ENCODE results near the gene PRIM1. TPM values are rescaled to one million over a fixed set of nuclear protein-coding genes. Genes with fewer than 3 reads are reported as not detected.

Gene PRIM1
- polyA plus RNA-seq, 3 donors = 3.6 to 6.3 (median 5.6) TPM

- Histone ChIP-seq H3K9ac (ENCODE audit: insufficient read depth, low read length, poor library complexity, severe bottlenecking) (peak overlapping the region; percentile 32), H3K27ac (ENCODE audit: low read depth in 1 of 2, low read length in 2 of 2) (peak overlapping the region; percentile 70 to 93), H3K4me3 (replicated peaks in 1 of 3; ENCODE audit: low read depth in 2 of 3, low read length in 3 of 3) (peak overlapping the region in 1 of 3 experiments; percentile 98), H3K27me3 (ENCODE audit: control insufficient read depth in 2 of 2, insufficient read depth in 2 of 2, low read length in 2 of 2) (no peaks in the 10 kb centered on the region), H2AFZ (ENCODE audit: insufficient read depth, low read depth, low read length, poor library complexity, severe bottlenecking) (no peak overlapping the region), H3K9me3 (replicated peaks in 1 of 2; ENCODE audit: control insufficient read depth in 1 of 2, insufficient read depth in 1 of 2, low read length in 2 of 2) (no peaks in the 10 kb centered on the region), H3K36me3 (replicated peaks in 1 of 2; ENCODE audit: control insufficient read depth in 1 of 2, insufficient read depth in 2 of 2, low read length in 2 of 2) (peaks cover 19 to 42% of the 10 kb centered on the region in 2 donors), H3K4me2 (replicated peaks; ENCODE audit: extremely low read depth, low read length, poor library complexity, severe bottlenecking) (peak overlapping the region; percentile 89), H4K20me1 (ENCODE audit: insufficient read depth, low read length) (peaks cover 74% of the 10 kb centered on the region), H3K4me1 (ENCODE audit: control insufficient read depth in 1 of 2, insufficient read depth in 2 of 2, low read length in 2 of 2) (peaks cover 63 to 85% of the 10 kb centered on the region in 2 donors), H3K79me2 (ENCODE audit: insufficient read depth, low read length) (peaks cover 87% of the 10 kb centered on the region)
- TF ChIP-seq CTCF (IDR thresholded peaks at IDR 0.05) = no peak
- H3K27me3 Mint-ChIP-seq (ENCODE audit: low read depth in 3 of 3) = no peaks in the 10 kb centered on the region
- H3K4me3 Mint-ChIP-seq = peak overlapping the region in 1 of 2 donors; percentile 77
- intact Hi-C loops (cut with micrococcal nuclease) = loop anchor here (5.0 to 10.0 kb wide), 2 partner anchors 74 to 77 kb away; partner anchors contain the start of gene ATP5F1B (in 2 of the 2)
- H3K9me3 Mint-ChIP-seq = no peaks in the 10 kb centered on the region
- WGBS (ENCODE audit: insufficient coverage) = no CpG with 5 or more reads among the region's 2 CpGs
- no peak for DNase-seq
- peak overlapping the region; percentile 91 to 95 (median 93) for H3K27ac Mint-ChIP-seq
- peaks cover 69% of the 10 kb centered on the region for H3K4me1 Mint-ChIP-seq
- H3K36me3 Mint-ChIP-seq = peaks cover 36 to 41% of the 10 kb centered on the region in 2 donors
These were observed 30.4 kb downstream of the PRIM1 start for GRCh38 chr12:56721721-56722120.

GRCh38 chr12:56721216-56721615, 30.9 kb downstream of the PRIM1 start:
- H3K27ac ChIP-seq (ENCODE audit: low read depth in 1 of 2, low read length in 2 of 2) = peak overlapping the region; percentile 70 to 93
- H3K4me1 ChIP-seq (ENCODE audit: control insufficient read depth in 1 of 2, insufficient read depth in 2 of 2, low read length in 2 of 2) = peaks cover 62 to 88% of the 10 kb centered on the region in 2 donors
- peaks cover 19 to 47% of the 10 kb centered on the region in 2 donors for H3K36me3 ChIP-seq (replicated peaks in 1 of 2; ENCODE audit: control insufficient read depth in 1 of 2, insufficient read depth in 2 of 2, low read length in 2 of 2)
- Mint-ChIP-seq H3K36me3 (peaks cover 39 to 46% of the 10 kb centered on the region in 2 donors), H3K27me3 (ENCODE audit: low read depth in 3 of 3) (no peaks in the 10 kb centered on the region), H3K27ac (peak overlapping the region; percentile 91 to 95 (median 93)), H3K4me1 (peaks cover 74% of the 10 kb centered on the region), H3K4me3 (peak overlapping the region; percentile 66 to 77), H3K9me3 (no peaks in the 10 kb centered on the region)
- 0% methylated on average over 1 of the region's 2 CpGs for WGBS (ENCODE audit: insufficient coverage)
- H3K9ac ChIP-seq (ENCODE audit: insufficient read depth, low read length, poor library complexity, severe bottlenecking) = peak overlapping the region; percentile 32
- no peak overlapping the region for H2AFZ ChIP-seq (ENCODE audit: insufficient read depth, low read depth, low read length, poor library complexity, severe bottlenecking)
- TF ChIP-seq CTCF (IDR thresholded peaks at IDR 0.05) = no peak
- H3K27me3 ChIP-seq (ENCODE audit: control insufficient read depth in 2 of 2, insufficient read depth in 2 of 2, low read length in 2 of 2) = no peaks in the 10 kb centered on the region
- peaks cover 79% of the 10 kb centered on the region for H4K20me1 ChIP-seq (ENCODE audit: insufficient read depth, low read length)
- no peaks in the 10 kb centered on the region for H3K9me3 ChIP-seq (replicated peaks in 1 of 2; ENCODE audit: control insufficient read depth in 1 of 2, insufficient read depth in 1 of 2, low read length in 2 of 2)
- peak overlapping the region in 1 of 3 experiments; percentile 98 for H3K4me3 ChIP-seq (replicated peaks in 1 of 3; ENCODE audit: low read depth in 2 of 3, low read length in 3 of 3)
- intact Hi-C loops (cut with micrococcal nuclease) = loop anchor here (5.0 to 10.0 kb wide), 2 partner anchors 74 to 76 kb away; partner anchors contain the start of gene ATP5F1B (in 2 of the 2)
- DNase-seq = no peak
- H3K79me2 ChIP-seq (ENCODE audit: insufficient read depth, low read length) = peaks cover 89% of the 10 kb centered on the region
- peak overlapping the region; percentile 89 for H3K4me2 ChIP-seq (replicated peaks; ENCODE audit: extremely low read depth, low read length, poor library complexity, severe bottlenecking)
